Activated CD4-positive, alpha-beta T cell treated with anti-CD3 and anti-CD28 coated beads, Interleukin-2, amount 50 U/mL, for 1 hour (primary cell): ENCODE measurements around the gene GLT1D1.

Experiments
- DNase-seq: peaks from one replicate; pipeline ENCODE4 v3.0.0-alpha.2; 2020

The GLT1D1 gene

DNA sequence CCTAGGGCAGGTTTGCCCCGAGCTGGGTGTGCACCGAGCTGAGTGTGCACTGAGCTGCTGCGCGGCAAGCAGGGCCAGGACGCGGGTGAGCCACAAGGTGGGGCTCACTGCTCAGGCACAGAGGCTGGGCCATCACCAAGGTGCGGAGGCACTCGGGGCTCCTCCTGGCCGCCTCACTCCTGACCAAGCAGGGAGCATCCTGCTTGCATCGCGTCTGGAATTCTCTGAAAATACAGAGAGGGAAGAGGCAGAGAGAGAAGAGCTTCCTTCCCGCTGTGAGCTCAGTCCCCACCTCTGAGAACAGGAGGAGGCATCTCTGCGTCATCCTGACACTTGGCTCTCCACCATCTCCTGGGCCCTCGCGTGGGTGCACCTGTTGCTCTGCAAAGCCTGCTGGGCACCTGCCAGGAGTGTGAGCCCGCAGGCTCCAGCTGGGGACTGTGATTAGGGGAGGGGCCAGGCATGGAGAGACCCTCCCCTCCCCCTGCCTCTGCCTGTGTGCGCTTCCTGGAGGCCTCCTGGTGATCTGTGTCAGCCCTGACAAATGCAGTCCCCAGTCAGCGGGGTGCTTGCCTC lies 116.3 kb downstream of the GLT1D1 start:
- no peak for DNase-seq

DNA sequence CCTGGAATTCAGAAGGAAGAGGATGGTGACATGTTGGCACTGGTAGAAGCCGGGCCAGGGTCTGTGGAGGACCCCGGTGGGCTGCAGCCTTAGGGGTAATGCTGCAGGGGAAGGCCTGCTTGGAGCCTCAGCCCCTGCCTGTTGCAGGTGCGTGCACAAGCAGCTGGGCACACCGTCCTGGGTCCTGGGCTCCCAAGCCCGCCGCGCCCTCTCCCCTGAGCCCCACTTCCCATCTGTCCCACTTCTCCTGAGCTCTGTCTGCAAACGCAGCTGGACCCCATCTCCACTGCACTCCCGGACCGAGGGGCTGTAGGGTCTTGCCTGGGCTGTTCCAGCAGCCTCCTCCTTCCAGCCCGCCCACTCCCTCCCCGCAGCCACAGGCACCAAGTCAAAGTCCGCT lies 116.8 kb downstream of the GLT1D1 start:
- DNase-seq = no peak

DNA sequence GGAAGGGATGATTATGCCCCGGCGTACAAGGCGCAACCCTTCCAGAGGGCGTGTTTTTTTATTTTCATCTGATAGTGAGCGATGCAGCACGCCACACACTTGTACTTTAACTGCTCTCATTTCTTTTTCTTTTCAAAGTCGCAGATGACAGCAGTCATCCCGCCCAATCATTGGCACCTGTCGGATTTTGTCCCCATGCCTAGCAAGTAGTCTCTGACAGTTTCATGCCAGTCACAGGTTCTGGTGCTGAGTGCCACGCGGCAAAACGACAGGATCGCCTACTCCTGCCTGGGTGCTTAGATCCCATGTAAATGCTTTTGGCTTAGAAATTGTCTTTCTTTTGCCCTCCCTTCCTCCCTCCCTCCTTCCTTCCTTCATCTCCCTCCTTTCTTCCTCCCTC lies 117.7 kb downstream of the GLT1D1 start:
- DNase-seq = no peak

DNA sequence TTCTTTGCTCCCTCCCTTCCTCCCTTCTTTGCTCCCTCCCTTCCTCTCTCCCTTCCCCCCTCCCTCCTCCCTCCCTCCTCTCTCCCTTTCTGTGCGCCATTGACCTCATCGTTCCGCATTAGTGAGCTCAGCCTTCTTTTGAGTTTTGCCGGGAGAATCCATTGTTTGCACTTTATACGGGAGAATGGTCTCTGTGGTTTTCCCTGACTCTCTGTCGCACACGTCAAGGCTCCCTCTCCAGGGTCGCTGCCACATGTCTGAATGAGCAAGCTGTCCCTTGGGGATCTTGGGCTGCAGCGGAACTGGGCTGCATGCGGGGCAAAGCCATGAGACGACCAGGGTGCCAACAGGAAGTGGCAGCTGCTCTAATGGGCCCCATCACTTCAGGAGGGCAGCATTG lies 118.5 kb downstream of the GLT1D1 start:
- DNase-seq = no peak

DNA sequence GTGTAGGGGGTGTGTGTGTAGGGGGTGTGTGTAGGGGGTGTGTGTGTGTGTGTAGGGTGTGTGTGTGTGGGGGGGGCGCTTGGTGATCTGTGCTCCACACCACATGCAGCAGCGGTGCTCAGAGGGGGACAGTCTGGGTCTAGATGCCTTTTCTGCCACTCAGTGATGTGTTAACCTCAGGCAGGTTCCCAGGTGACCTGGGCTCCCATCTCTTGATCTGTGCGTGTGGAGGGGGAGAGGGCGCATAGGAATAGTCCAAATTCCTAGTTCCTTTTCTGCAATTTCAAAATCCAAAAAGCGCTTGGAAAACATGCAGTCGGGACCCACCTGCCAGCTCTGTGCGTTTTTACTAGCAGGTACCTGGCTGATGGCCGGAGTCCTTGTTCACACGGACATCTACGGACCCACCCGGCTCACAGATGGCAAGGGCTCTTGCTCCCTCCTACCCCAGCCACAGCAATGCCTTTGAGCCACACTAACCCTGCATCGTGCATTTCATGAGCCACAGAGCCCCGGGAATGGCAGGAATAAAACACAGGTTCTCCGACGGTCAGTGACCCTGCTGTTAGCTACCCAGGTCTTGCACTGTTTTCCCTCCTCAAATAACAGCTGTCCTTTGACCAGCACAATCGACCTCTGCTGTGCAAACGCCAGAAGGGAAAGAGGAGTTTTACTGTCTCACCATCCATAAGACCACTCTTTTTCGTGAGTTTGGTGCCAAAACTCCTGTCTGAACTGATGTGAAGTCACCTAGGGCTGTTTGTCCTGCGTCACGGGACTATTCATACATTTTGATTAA lies 120.8 kb downstream of the GLT1D1 start:
- DNase-seq = no peak

DNA sequence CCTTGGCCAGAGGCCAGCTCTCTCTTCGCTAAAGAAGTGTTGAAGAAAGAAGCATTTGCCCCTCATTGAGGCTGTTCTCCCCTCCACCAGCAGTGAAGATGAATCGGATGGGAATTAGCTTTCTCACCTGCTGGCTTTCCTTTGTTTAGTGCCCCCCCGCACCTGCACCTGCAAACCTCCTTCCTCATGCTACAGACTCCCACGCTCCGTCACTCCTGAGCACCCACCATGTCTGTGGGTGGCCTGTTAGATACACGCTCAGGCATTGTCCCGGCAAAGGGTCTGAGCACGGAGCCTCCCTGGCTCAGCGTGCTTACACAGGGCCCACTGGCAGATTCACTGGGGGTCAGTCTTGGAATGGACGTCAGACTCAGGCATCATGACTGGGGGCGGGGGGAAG lies 121.6 kb downstream of the GLT1D1 start:
- DNase-seq = no peak

DNA sequence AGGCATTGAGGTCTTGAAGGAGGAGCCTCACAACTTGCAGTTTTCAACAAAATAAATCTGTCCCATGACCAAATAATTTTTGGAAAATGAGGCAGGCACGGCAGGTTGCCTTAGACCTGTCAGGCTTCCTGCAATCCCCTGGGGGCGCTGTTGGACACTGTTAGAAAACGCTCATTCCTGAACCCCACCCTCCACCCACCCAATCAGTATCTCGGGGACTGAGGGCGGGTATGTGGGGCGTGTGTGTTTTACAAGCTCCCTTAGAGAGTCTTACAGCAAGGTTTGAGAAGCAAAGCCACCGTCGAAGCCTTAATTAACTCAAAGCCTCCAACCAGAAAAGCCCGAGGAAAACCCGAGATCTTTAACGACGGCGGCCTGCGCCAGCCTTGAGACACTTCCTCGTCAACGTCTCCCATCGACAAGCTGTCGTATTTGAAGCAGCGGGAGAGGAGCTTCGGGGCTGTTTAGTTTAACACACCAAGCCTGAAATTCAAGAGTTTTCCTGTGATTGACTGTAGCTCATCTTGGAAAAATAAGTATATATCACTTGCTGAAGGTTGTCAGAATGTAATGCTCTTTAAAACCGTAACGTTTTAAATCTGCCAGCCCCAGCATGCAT lies 123.0 kb downstream of the GLT1D1 start:
- DNase-seq = no peak

DNA sequence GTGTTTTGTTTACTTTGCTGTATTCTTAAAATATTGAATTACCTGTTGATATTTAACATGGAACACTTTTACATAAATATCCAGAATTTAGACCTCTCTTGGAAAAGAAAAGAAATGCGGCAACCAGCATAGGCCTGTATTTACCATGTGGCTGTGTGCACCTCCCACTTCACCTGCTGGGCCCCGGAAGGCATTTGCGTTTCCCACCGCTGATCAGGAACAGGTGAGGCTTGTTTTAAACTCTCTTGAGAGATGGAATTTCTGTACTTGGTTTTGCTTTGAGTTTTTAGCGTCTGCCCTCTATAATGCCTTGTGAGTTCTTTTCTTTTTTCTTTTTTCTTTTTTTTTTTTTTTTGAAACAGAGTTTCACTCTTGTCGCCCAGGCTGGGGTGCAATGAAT lies 124.2 kb downstream of the GLT1D1 start:
- no peak for DNase-seq

DNA sequence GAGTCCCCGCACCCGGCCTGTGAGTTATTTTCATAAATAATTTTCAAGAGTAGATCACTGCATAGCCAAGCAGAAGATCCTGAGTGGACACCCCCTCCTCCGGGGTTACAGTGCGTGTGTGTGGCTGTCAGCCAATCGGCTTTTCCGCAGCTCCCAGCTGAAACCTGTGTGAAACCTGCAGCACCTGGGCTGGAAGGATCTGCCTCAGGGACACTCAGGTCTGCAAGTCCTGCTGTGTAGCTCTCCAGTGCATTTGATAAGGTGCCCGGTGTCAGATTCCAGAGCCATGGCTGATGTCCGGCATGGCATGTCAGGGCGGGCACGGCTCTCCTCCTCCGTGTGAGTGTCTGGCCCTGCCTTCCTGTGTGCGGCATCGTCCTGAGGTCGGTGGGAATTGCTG lies 124.8 kb downstream of the GLT1D1 start:
- no peak for DNase-seq

DNA sequence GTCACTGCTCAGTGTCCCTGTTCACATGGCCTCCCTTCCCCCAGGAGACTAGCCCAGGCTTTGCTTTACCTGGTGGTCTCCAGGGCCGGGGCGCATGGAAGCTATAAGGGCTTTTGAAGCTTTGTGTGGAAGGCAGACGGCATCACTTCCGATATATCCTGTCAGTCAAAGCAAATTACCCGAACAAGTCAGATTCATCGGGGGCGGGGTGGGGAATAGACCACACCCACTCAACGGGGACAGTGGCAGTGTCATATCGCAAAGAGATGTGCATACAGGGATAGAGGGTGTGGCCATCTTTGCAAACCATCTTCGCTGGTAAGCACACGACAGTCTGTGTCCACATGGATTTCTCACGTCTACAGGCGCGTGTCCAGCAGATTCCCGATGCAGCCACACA lies 127.3 kb downstream of the GLT1D1 start:
- no peak for DNase-seq

DNA sequence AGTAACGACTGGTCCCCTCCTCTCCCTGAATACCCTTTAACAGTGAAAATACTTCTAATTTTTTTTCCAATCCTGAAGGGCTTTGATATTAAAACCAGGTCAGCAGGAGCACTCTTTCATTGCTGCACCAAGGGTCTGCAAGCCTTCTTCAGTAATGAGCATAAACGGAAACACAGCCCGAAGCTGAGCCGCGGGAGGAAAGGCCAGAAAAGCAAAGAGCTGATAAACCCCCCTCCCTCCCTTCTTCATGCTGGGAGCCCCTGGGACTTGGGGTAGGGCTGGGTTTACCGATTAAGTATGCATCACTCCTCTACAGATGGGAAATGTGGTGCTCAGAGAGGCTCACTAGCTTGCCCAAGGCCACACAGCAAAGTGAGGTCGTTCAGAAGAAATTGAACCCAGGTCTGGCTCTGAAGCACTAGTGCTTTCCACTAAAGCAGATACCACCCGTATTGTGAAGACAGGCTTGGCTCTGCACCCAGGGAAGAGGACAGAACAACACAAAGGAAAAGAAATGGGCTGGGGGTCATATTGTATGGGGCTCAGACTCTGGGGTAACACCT lies 128.8 kb downstream of the GLT1D1 start:
- no peak for DNase-seq

DNA sequence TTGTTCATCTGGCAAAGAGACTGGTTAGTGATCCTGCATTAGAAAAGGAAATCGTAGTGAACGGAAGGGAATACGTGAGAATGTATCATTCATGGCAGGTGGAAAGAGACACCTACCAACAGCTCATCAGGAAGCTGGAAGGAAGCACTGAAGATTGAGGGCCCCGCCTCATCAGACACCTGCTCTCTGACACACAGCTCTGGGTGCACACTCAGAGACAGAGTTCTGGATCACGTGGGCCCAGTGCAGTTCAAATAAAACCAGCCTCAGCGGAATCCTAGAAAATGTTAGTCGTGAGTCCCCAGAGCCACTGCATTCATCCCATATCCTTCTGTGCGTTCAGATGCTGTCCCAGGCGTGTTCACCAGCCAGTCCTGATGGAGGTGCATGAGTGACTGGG lies 129.7 kb downstream of the GLT1D1 start:
- DNase-seq = no peak

DNA sequence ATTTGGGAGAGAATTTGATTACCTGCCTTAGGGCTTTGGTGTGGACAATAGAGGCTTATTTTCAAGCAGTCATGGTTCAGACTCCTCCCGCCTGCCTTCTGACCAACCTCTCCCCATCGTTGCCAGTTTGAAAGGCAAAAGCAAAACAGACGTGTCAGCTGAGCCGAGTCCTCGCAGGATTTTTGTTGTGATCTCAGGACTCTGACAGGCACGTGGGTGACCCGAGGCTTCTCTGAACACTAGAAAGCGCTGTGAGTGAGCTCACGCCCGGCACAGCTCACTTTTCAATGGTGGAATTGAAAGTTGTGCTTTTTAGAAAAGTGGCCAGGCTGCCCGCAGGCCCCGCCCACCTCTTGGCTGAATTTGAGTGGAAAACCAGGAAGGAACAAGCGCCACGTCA lies 130.1 kb downstream of the GLT1D1 start:
- DNase-seq = no peak

DNA sequence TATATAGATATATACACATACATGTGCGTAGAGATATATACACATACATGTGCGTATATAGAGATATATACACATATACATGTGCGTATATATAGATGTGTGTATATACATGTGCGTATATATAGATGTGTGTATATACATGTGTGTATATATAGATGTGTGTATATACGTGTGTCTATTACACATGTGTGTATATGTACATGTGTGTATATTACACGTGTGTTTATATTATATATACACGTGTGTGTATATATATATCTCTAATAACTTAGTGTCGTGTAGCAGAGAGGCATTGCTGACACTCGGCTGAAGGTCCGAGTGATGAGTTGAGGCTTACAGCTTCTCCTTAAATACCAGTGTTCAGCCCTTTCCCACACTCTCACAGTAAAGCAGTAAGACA lies 133.7 kb downstream of the GLT1D1 start:
- no peak for DNase-seq

DNA sequence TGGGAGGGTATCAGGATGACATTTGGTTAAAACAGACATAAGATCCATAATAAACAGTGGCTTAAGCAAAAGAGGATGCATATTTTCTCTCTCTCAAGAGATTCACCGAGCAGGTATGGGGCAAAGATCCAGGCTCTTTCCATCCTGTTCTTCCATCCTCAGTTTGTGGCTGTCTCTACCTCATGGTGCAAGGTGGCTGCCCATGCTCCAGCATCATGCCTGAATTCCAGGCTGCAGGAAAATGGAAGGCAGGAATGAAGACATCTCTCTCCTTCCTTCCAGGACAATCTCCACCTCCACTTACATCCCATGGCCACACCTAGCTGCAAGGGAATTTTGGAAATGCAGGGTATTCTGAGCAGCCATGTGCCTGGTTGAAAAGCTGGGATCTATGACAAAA lies 136.0 kb downstream of the GLT1D1 start:
- DNase-seq = no peak

DNA sequence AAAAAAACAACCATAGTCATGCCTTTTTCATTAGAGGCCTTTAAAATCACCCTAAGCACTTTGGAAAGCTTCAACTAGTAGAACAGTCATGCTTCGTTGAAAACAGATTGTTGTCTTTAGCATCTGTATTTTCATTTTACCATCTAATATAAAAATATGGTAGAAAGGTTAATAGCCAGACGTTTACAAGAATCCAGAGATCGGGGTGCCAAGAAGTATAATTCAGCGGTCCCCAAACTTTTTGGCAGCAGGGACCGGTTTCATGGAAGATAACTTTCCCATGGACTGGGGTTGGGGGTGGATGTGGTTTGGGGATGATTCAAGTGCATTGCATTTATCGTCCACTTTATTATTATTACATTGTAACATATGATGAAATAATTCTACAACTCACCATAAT lies 138.4 kb downstream of the GLT1D1 start:
- DNase-seq = no peak

DNA sequence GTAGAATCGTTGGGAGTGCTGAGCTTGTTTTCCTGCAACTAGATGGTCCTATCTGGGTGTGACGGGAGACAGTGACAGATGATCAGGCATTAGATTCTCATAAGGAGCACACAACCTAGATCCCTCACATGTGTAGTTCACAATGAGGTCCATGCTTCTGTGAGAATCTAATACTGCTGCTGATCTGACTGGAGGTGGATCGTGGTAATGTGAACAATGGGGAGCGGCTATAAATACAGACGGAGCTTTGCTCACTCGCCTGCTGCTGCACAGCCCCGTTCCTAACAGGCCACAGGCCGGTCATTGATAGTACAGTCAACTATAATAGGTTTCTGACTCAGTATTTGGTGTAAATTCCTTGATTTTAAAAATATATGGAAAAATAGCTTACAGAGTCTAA lies 138.8 kb downstream of the GLT1D1 start:
- no peak for DNase-seq

DNA sequence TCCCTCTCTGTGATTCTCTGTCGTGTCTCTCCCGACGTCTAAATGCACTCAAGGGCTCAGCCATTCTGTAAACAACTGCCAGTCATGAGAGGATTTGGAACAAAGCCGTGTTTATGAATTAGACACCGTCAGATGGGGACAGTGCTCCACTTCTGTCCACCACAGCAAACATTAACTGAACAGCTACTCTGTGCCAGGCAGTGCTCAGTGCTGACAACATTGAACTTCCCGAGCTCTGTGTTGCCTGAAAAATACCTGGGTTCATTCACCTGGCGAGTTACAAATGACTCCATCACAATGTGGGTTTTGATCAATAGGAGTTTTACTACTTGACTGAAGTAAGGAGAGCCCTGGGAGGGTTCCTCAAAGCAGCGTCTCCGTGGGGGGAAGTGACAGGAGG lies 139.3 kb downstream of the GLT1D1 start:
- DNase-seq = no peak

DNA sequence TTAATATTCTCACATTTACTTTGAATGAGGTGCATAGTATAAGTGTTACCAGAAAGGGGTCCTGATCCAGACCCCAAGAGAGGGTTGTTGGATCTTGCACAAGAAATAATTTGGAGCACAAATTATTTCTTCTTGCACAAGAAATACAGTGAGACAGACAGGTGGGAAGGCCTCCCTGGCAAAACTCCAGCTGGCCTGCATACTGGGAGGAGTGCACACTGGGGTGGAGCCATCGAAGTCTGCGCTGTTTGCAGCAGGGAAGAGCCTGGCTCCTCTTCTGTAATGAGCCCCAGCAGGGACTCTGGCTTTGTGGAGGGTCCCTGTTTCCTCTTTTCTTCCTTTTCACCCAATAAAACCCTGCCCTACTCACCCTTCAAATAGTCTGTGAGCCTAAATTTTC lies 141.6 kb downstream of the GLT1D1 start:
- DNase-seq = no peak

DNA sequence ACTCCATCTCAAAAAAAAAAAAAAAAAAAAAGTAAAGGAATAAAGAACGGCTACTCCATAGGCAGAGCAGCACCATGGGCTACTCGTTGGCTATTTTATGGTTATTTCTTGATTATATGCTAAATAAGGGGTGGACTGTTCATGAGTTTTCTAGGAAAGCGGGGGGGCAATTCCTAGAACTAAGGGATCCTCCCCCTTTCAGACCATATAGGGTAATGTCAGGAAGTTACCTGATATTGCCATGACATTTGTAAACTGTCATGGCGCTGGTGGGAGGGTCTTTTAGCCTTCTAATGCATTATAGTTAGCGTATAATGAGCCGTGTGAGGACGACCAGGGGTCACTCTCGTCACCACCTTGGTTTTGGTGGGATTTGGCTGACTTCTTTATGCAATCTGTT lies 142.3 kb downstream of the GLT1D1 start:
- no peak for DNase-seq

DNA sequence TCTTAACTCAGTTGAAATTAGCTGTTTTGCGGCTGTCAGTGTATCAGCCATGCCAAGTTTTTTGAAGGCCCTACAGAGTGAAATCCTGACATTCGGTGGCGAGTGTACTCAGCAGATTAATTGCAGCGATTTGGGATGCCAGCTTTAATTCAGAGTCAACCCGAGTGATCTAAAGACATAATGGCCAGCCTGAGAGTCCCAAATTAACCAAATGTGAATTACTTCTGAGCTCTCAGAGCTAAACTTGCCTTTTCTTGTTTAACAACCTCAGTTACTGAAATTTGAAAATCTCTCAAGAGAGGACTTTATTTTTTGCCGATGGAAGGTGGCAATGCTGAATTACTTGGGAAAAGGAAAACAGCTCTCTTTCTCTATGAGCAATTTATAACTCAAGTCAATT lies 148.5 kb downstream of the GLT1D1 start:
- no peak for DNase-seq

DNA sequence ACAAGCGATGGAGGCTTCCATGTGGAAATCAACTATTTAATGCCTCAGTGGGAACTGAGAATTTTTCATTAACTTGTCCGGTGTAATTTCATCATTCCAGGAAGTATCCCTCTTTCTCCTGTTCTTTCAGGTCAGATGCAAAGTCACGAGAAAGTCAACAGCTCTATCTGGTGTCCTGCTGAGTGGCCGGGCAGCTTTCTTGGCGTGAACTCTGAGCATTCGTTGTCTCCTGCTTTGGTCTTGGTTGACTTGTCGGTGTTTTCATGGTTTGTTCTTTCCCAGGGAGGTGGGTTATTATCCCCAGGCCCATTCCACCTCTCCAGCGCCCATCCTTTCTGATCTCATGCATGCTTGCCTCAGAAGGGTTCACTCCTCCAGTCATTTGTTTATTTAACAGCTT lies 149.1 kb downstream of the GLT1D1 start:
- DNase-seq = no peak

DNA sequence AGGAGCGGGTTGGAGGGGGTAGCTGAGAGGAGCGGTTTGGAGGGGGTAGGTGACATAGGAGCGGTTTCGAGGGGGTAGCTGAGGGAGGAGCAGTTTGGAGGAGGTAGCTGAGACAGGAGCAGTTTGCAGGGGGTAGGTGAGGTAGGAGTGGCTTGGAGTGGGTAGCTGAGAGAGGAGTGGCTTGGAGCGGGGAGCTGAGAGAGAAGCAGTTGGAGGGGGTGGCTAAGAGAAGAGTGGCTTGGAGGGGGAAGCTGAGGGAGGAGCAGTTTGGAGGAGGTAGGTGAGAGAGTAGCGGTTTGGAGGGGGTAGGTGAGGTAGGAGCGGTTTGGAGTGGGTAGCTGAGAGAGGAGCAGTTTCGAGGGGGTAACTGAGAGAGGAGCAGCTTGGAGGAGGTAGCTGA lies 152.1 kb downstream of the GLT1D1 start:
- no peak for DNase-seq

DNA sequence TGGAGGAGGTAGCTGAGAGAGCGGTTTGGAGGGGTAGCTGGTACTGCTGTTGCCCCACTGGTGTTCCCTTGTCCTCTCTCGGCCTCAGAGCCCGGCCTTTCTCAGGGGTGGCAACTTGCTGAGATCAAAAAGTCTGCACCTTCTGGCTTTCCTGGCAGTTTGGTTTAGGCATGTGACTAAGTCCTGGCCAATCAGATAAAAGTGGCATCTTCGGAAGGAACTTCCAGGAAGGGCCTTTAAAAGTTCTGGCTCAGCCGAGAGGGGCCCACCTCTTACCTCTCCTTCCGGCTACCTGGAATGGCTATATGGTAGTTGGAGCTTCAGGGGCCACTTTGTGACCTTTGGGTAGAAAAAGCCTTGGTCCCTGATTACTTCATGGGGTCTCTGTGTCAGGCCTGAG lies 152.6 kb downstream of the GLT1D1 start:
- no peak for DNase-seq
